ENCODE data around the gene MACROD2.

The MACROD2 gene

GRCh38 chr20:15265581-15266309 lies 1270.4 kb downstream of the MACROD2 start:
- TF ChIP-seq EZH2phosphoT487 (conservative IDR thresholded peaks at IDR 0.05; ENCODE audit: low read length) (no peak), CTCF (IDR thresholded peaks at IDR 0.05; ENCODE audit: insufficient read depth, low read length, poor library complexity, severe bottlenecking) (no peak)
- H2AFZ ChIP-seq (ENCODE audit: low read depth, low read length, severe bottlenecking), result no peak overlapping the region
- no peaks in the 10 kb centered on the region for H3F3A ChIP-seq (ENCODE audit: insufficient read depth)
- H3K36me3 ChIP-seq (ENCODE audit: low read length), result no peaks in the 10 kb centered on the region
- H3K79me2 ChIP-seq (ENCODE audit: insufficient read depth, low read length), result no peaks in the 10 kb centered on the region
- H3K9ac ChIP-seq (ENCODE audit: low read length), result no peak overlapping the region
- H3K9me2 ChIP-seq (replicated peaks; ENCODE audit: insufficient read depth, low read length), result no peaks in the 10 kb centered on the region
- H3K27me3 ChIP-seq (ENCODE audit: low read length), result no peaks in the 10 kb centered on the region
- H3K4me2 ChIP-seq (ENCODE audit: low read depth, low read length, poor library complexity, severe bottlenecking), result no peak overlapping the region
- H3K4me3 ChIP-seq (ENCODE audit: insufficient read depth, low read length, poor library complexity, severe bottlenecking), result no peak overlapping the region
- H3K27ac ChIP-seq (ENCODE audit: low read depth, low read length), result no peak overlapping the region
- H3K9me3 ChIP-seq (ENCODE audit: insufficient read depth, low read length), result no peaks in the 10 kb centered on the region; the same call in 1 of the 2 replicates
- no peaks in the 10 kb centered on the region for H4K20me1 ChIP-seq (ENCODE audit: low read depth, low read length)

- Histone ChIP-seq H2AFZ (ENCODE audit: low read depth, low read length, severe bottlenecking) (no peak overlapping the region), H3K9me2 (replicated peaks; ENCODE audit: insufficient read depth, low read length) (no peaks in the 10 kb centered on the region), H3K27me3 (ENCODE audit: low read length) (no peaks in the 10 kb centered on the region), H3K4me3 (ENCODE audit: insufficient read depth, low read length, poor library complexity, severe bottlenecking) (no peak overlapping the region), H3K4me2 (ENCODE audit: low read depth, low read length, poor library complexity, severe bottlenecking) (no peak overlapping the region), H3F3A (ENCODE audit: insufficient read depth) (no peaks in the 10 kb centered on the region), H3K9me3 (ENCODE audit: insufficient read depth, low read length) (no peaks in the 10 kb centered on the region; the same call in 1 of the 2 replicates), H3K9ac (ENCODE audit: low read length) (no peak overlapping the region), H4K20me1 (ENCODE audit: low read depth, low read length) (no peaks in the 10 kb centered on the region), H3K36me3 (ENCODE audit: low read length) (no peaks in the 10 kb centered on the region), H3K27ac (ENCODE audit: low read depth, low read length) (no peak overlapping the region), H3K79me2 (ENCODE audit: insufficient read depth, low read length) (no peaks in the 10 kb centered on the region)
- TF ChIP-seq CTCF (IDR thresholded peaks at IDR 0.05; ENCODE audit: insufficient read depth, low read length, poor library complexity, severe bottlenecking) (no peak), EZH2phosphoT487 (conservative IDR thresholded peaks at IDR 0.05; ENCODE audit: low read length) (no peak)
Measured at GRCh38 chr20:15267935-15268334, 1272.6 kb downstream of the MACROD2 start.

GRCh38 chr20:15278041-15278440 lies 1282.7 kb downstream of the MACROD2 start:
- Histone ChIP-seq H2AFZ (ENCODE audit: low read depth, low read length, severe bottlenecking) (no peak overlapping the region), H3K9ac (ENCODE audit: low read length) (no peak overlapping the region), H3F3A (ENCODE audit: insufficient read depth) (no peaks in the 10 kb centered on the region), H3K9me3 (ENCODE audit: insufficient read depth, low read length) (no peaks in the 10 kb centered on the region), H3K79me2 (ENCODE audit: insufficient read depth, low read length) (no peaks in the 10 kb centered on the region), H3K4me3 (ENCODE audit: insufficient read depth, low read length, poor library complexity, severe bottlenecking) (no peak overlapping the region), H3K36me3 (ENCODE audit: low read length) (no peaks in the 10 kb centered on the region), H3K9me2 (replicated peaks; ENCODE audit: insufficient read depth, low read length) (no peaks in the 10 kb centered on the region), H3K27ac (ENCODE audit: low read depth, low read length) (no peak overlapping the region), H3K4me2 (ENCODE audit: low read depth, low read length, poor library complexity, severe bottlenecking) (no peak overlapping the region), H4K20me1 (ENCODE audit: low read depth, low read length) (no peaks in the 10 kb centered on the region), H3K27me3 (ENCODE audit: low read length) (no peaks in the 10 kb centered on the region)
- TF ChIP-seq CTCF (IDR thresholded peaks at IDR 0.05; ENCODE audit: insufficient read depth, low read length, poor library complexity, severe bottlenecking) (no peak), EZH2phosphoT487 (conservative IDR thresholded peaks at IDR 0.05; ENCODE audit: low read length) (no peak)
